GM23248 (cell line): ENCODE results near the gene ANKRD53. TPM values are rescaled to one million over a fixed set of nuclear protein-coding genes. Genes with fewer than 3 reads are reported as not detected.

Experiments used
- DNase-seq: peaks from one replicate; pipeline ENCODE4 v3.0.0-alpha.2; 2015
- H2AFZ ChIP-seq: fragments of 200-600 bp; sonication (generic); 2 replicates; pipeline ENCODE4 v1.6.1; 2016; ENCODE audit warnings: antibody characterized with exemption
- H3F3A ChIP-seq: fragments of 200-600 bp; sonication (generic); 2 replicates; pipeline ENCODE4 v1.6.1; 2016; ENCODE audit warnings: mild to moderate bottlenecking, antibody characterized with exemption, mixed run types; ENCODE audit not compliant: insufficient read depth
- H3K27ac ChIP-seq: fragments of 200-600 bp; sonication (generic); 2 replicates; pipeline ENCODE4 v1.5.1; 2016; ENCODE audit warnings: mild to moderate bottlenecking
- H3K27me3 ChIP-seq: fragments of 200-600 bp; sonication (generic); replicated peaks from 2 replicates; pipeline ENCODE4 v1.6.1; 2016; ENCODE audit warnings: mild to moderate bottlenecking; ENCODE audit not compliant: insufficient read depth
- H3K36me3 ChIP-seq: fragments of 200-600 bp; sonication (generic); 2 replicates; pipeline ENCODE4 v1.6.1; 2016; ENCODE audit warnings: low read depth, mild to moderate bottlenecking
- H3K4me1 ChIP-seq: fragments of 200-600 bp; sonication (generic); 2 replicates; pipeline ENCODE4 v1.6.1; 2016; ENCODE audit warnings: mild to moderate bottlenecking; ENCODE audit not compliant: insufficient read depth
- H3K4me2 ChIP-seq: fragments of 200-600 bp; sonication (generic); one replicate; pipeline ENCODE4 v1.6.1; 2016; ENCODE audit warnings: mild to moderate bottlenecking; ENCODE audit not compliant: unreplicated experiment
- H3K4me3 ChIP-seq: fragments of 200-600 bp; sonication (generic); 2 replicates; pipeline ENCODE4 v1.5.1; 2016; ENCODE audit warnings: mild to moderate bottlenecking
- H3K79me2 ChIP-seq: fragments of 200-600 bp; sonication (generic); 2 replicates; pipeline ENCODE4 v1.6.1; 2016; ENCODE audit warnings: mild to moderate bottlenecking; ENCODE audit not compliant: insufficient read depth
- H3K9ac ChIP-seq: fragments of 200-600 bp; sonication (generic); 2 replicates; pipeline ENCODE4 v1.6.1; 2016; ENCODE audit warnings: mild to moderate bottlenecking
- H3K9me2 ChIP-seq: fragments of 200-600 bp; sonication (generic); 2 replicates; pipeline ENCODE4 v1.6.1; 2016; ENCODE audit warnings: mixed run types, mild to moderate bottlenecking, moderate library complexity; ENCODE audit not compliant: insufficient read depth
- H3K9me3 ChIP-seq: fragments of 200-600 bp; sonication (generic); one replicate; pipeline ENCODE4 v1.6.1; 2017; ENCODE audit warnings: low read depth
- H4K20me1 ChIP-seq: fragments of 200-600 bp; sonication (generic); 2 replicates; pipeline ENCODE4 v1.6.0; 2016; ENCODE audit not compliant: insufficient read depth
- EZH2 ChIP-seq: fragments of 200-600 bp; sonication (generic); IDR thresholded peaks from 2 replicates; pipeline ENCODE4 v1.6.1; 2018; ENCODE audit warnings: antibody characterized with exemption, mild to moderate bottlenecking; ENCODE audit not compliant: insufficient read depth, poor library complexity, severe bottlenecking
- EZH2phosphoT487 ChIP-seq: fragments of 200-600 bp; sonication (generic); IDR thresholded peaks from 2 replicates; pipeline ENCODE4 v1.6.1; 2018; ENCODE audit warnings: antibody characterized with exemption, moderate library complexity, mild to moderate bottlenecking, low read depth; ENCODE audit not compliant: insufficient read depth
- WGBS, 2 experiments: methylation state at CpG; one replicate each; pipeline ENCODE4 v1.1.6; 2015 to 2017; ENCODE audit warnings: low lambda C conversion rate in 2 of 2, low coverage in 1 of 2; ENCODE audit errors: missing lambda C conversion rate in 2 of 2; 5-methylcytosine and 5-hydroxymethylcytosine counted together
- in situ Hi-C: fragments of 300-500 bp; cut with MboI; formaldehyde crosslinking; loops from 2 replicates; pipeline ENCODE4 v1.15.0; 2020
- polyA plus RNA-seq: library from polyadenylated mRNA; unstranded; fragments of >200 nt; fragmentation: Nextera tagmentation; extraction: Ambion mirVana; gene quantifications from 2 replicates; pipeline ENCODE4 v1.2.1, GENCODE V29; 2016
- total RNA-seq: library from RNA; depleted of rRNA; stranded (reverse); fragments of >200 nt; shearing (Covaris generic); gene quantifications from 2 replicates; pipeline ENCODE4 v1.2.3, GENCODE V29; 2014

The ANKRD53 gene
- total and polyA plus RNA-seq, 2 experiments from 2014 or later: 1.2 TPM; not detected in 1

DNA sequence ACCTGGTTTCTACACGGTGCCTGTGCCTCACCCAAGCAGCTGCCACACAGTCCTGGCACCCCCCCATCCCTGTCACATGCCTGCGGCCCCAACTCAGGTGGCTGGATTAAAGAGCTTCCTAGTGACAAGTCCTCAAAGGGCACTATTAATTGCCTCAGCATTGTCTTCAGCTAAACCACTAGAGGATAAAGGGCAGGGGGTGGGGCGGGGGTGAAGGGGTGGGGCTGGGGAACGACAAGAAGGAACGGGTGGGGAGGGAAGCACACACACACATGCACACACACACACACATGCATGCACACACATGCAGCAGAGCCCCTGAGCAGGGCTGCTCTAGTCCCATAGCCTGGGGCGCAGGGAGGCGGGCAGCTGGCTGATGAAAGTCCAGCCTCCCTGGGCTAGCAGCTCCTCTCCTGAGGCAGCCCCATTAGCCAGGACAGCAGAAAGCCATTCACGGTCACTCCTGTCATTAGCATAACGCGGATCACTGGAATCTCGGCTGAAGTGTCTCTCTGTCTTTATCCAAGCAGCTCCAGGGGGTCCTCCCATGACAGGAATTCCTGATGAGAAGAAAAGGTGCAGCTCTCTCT lies 23.6 kb downstream of the ANKRD53 start:
- H3K9me2 ChIP-seq: no peaks in the 10 kb centered on the region
- no peaks in the 10 kb centered on the region for H3K36me3 ChIP-seq
- no peak overlapping the region for H3K4me3 ChIP-seq
- no peaks in the 10 kb centered on the region for H3K9me3 ChIP-seq
- H3K27ac ChIP-seq: no peak overlapping the region
- TF ChIP-seq EZH2phosphoT487: no peak
- H3K4me1 ChIP-seq: peaks cover 3% of the 10 kb centered on the region; the same call in 1 of the 2 replicates
- in situ Hi-C loops: no loop called here
- H4K20me1 ChIP-seq: no peaks in the 10 kb centered on the region
- 23 to 31% methylated on average over 9 to 11 of the region's 11 CpGs for WGBS, 2 experiments
- H3K9ac ChIP-seq: no peak overlapping the region
- no peak overlapping the region for H3K4me2 ChIP-seq
- H3K79me2 ChIP-seq: no peaks in the 10 kb centered on the region
- no peak for DNase-seq
- no peaks in the 10 kb centered on the region for H3F3A ChIP-seq
- 0 out of 2 replicates have a peak, but pooled peaks cover 3% of the 10 kb centered on the region for H3K27me3 ChIP-seq
- no peak overlapping the region for H2AFZ ChIP-seq

DNA sequence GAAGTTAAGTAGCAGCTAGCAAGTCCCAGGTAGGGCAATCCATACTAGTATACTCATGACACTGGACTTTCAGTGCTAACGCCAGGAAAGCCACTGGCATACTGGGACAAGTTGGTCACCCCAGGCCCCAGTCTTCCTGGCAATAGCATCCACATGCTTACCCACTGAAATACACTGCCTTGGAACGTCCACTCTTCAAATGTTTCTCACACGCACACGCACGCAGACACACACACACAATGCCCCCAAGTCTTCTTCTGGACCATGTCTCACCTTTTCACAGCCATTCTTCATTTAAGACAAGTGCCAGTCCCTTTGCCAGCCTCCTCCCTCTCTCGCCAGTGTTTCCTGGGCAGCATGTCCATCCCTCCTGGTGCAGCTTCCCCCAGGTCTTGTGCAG lies 25.0 kb downstream of the ANKRD53 start:
- Histone ChIP-seq H3K4me3 (no peak overlapping the region), H4K20me1 (no peaks in the 10 kb centered on the region), H3K27ac (no peak overlapping the region), H3F3A (no peaks in the 10 kb centered on the region), H3K27me3 (0 out of 2 replicates have a peak, but pooled peaks cover 3% of the 10 kb centered on the region), H3K9me3 (no peaks in the 10 kb centered on the region), H3K4me1 (peaks cover 3% of the 10 kb centered on the region; the same call in 1 of the 2 replicates), H3K36me3 (no peaks in the 10 kb centered on the region), H2AFZ (no peak overlapping the region), H3K4me2 (no peak overlapping the region), H3K79me2 (no peaks in the 10 kb centered on the region), H3K9ac (no peak overlapping the region), H3K9me2 (no peaks in the 10 kb centered on the region)
- 58 to 61% methylated on average over 6 of the region's 6 CpGs for WGBS, 2 experiments
- no peak for TF ChIP-seq EZH2phosphoT487
- no peak for TF ChIP-seq EZH2
- in situ Hi-C loops: no loop called here
- DNase-seq: no peak

DNA sequence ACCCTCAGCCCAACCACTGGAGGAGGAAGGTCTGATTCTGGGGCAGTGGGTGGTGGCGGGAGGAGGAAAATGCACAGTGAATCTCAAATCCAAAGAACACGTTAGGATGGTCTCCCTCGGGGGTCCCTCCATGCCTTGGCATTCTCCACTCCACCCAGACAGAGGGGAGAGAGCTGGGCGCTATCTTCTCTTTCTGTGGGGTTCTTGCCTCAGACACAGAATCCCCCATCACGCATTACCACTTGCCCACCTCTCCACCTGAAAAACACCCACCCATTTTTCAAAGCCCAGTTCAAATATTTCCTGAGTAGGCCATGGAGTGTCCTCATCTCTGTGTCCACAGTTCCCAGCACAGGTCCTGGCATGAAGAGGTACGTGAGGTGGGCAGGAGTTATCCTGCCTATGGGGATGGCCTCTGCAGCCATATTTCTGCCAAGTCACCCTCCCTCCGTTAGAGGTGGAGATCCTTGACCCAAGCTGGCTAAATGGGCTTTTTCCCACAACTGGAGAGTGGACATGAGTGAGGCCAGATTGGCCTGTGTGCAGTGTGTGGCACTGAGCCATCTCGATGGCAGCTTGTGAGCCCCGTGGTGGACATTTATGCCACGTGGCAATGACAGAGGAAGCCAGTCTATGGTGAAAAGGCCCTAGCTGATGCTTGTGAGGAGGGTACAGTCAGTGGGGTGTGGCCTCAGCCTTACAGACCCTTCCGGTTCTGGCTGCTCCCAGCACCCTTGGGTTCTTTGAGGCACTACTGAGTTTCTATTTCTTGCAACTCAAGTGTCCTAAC lies 25.7 kb downstream of the ANKRD53 start:
- 0 out of 2 replicates have a peak, but pooled peaks cover 3% of the 10 kb centered on the region for H3K27me3 ChIP-seq
- H3K4me3 ChIP-seq: no peak overlapping the region
- TF ChIP-seq EZH2 (no peak), EZH2phosphoT487 (no peak)
- no peak overlapping the region for H2AFZ ChIP-seq
- in situ Hi-C loops: no loop called here
- H3K9me3 ChIP-seq: no peaks in the 10 kb centered on the region
- no peak overlapping the region for H3K9ac ChIP-seq
- H3K27ac ChIP-seq: no peak overlapping the region
- no peak overlapping the region for H3K4me2 ChIP-seq
- H3K36me3 ChIP-seq: no peaks in the 10 kb centered on the region
- peaks cover 3% of the 10 kb centered on the region; the same call in 1 of the 2 replicates for H3K4me1 ChIP-seq
- H3K9me2 ChIP-seq: no peaks in the 10 kb centered on the region
- no peak for DNase-seq
- H3K79me2 ChIP-seq: no peaks in the 10 kb centered on the region
- WGBS, 2 experiments: 48 to 52% methylated on average over 11 of the region's 11 CpGs
- H4K20me1 ChIP-seq: no peaks in the 10 kb centered on the region
- H3F3A ChIP-seq: no peaks in the 10 kb centered on the region

DNA sequence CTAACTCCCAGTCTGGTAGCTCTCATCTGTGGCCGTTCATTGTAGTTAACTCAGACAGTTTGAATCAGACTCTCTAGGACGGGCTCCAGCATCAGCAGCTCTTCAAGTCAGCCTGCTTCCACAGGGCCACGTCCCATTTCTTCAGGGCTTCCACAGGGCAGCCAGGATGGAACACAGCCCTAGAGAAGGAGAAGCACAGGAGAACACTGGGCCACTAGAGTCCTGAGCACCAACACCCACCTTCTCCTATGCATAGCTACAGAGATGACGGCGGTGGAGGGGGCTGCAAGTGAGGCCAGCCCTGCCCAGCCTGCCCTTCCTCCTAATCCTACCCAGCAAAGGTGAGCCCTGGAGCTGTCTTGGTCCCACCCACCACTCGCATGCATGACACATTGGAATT lies 26.4 kb downstream of the ANKRD53 start:
- 53 to 57% methylated on average over 6 of the region's 6 CpGs for WGBS, 2 experiments
- H3K4me3 ChIP-seq: no peak overlapping the region
- TF ChIP-seq EZH2: no peak
- TF ChIP-seq EZH2phosphoT487: no peak
- no peak overlapping the region for H2AFZ ChIP-seq
- in situ Hi-C loops: no loop called here
- H3K27ac ChIP-seq: no peak overlapping the region
- H3K4me1 ChIP-seq: peaks cover 3% of the 10 kb centered on the region; the same call in 1 of the 2 replicates
- H3K9me2 ChIP-seq: no peaks in the 10 kb centered on the region
- H3K9me3 ChIP-seq: no peaks in the 10 kb centered on the region
- no peak overlapping the region for H3K9ac ChIP-seq
- H3K27me3 ChIP-seq: 0 out of 2 replicates have a peak, but pooled peaks cover 3% of the 10 kb centered on the region
- no peak overlapping the region for H3K4me2 ChIP-seq
- DNase-seq: no peak
- no peaks in the 10 kb centered on the region for H3F3A ChIP-seq
- H3K36me3 ChIP-seq: no peaks in the 10 kb centered on the region
- no peaks in the 10 kb centered on the region for H3K79me2 ChIP-seq
- H4K20me1 ChIP-seq: no peaks in the 10 kb centered on the region
